Left forelimb (tissue), 1 donor: ENCODE measurements around the gene CRIM1.

Experiments
- DNase-seq: peaks from one replicate; pipeline ENCODE4 v3.0.0-alpha.2; 2018; ENCODE audit warnings: low spot score

Gene CRIM1

GRCh38 chr2:36520431-36520830 lies 164.9 kb downstream of the CRIM1 start:
- DNase-seq = no peak

- DNase-seq = no peak
Observed at GRCh38 chr2:36523153-36523552, 167.6 kb downstream of the CRIM1 start.

- no peak for DNase-seq
Observed at GRCh38 chr2:36525245-36525644, 169.7 kb downstream of the CRIM1 start.

- DNase-seq = no peak
Observed at GRCh38 chr2:36526226-36526625, 170.6 kb downstream of the CRIM1 start.

- no peak for DNase-seq
Observed at GRCh38 chr2:36528274-36528673, 172.7 kb downstream of the CRIM1 start.

- DNase-seq = no peak
Observed at GRCh38 chr2:36528766-36529392, 173.3 kb downstream of the CRIM1 start.

GRCh38 chr2:36530178-36530982 lies 174.8 kb downstream of the CRIM1 start:
- no peak for DNase-seq

- no peak for DNase-seq
Observed at GRCh38 chr2:36530983-36531354, 175.4 kb downstream of the CRIM1 start.

GRCh38 chr2:36534275-36534799 lies 178.8 kb downstream of the CRIM1 start:
- no peak for DNase-seq

GRCh38 chr2:36535099-36535498 lies 179.5 kb downstream of the CRIM1 start:
- DNase-seq = no peak

- no peak for DNase-seq
Observed at GRCh38 chr2:36536776-36537175, 181.2 kb downstream of the CRIM1 start.

GRCh38 chr2:36538335-36538734 lies 182.8 kb downstream of the CRIM1 start:
- no peak for DNase-seq

- no peak for DNase-seq
Observed at GRCh38 chr2:36539631-36540030, 184.1 kb downstream of the CRIM1 start.

GRCh38 chr2:36540986-36541754 lies 185.6 kb downstream of the CRIM1 start:
- no peak for DNase-seq

- no peak for DNase-seq
Observed at GRCh38 chr2:36541891-36542595, 186.5 kb downstream of the CRIM1 start.

- no peak for DNase-seq
Observed at GRCh38 chr2:36544638-36545338, 189.2 kb downstream of the CRIM1 start.

GRCh38 chr2:36545871-36546416 lies 190.4 kb downstream of the CRIM1 start:
- no peak for DNase-seq

- DNase-seq = no peak
Observed at GRCh38 chr2:36547906-36548305, 192.3 kb downstream of the CRIM1 start.

- no peak for DNase-seq
Observed at GRCh38 chr2:36549165-36549574, 193.6 kb downstream of the CRIM1 start.

- DNase-seq = no peak
Observed at GRCh38 chr2:36550006-36550405, 194.4 kb downstream of the CRIM1 start.

- DNase-seq = no peak
Observed at GRCh38 chr2:36553683-36554082, 198.1 kb downstream of the CRIM1 start.
